HEK293 (cell line): ENCODE results near the gene ZNF284.

Experiments
- CTCF ChIA-PET: fragments of 350-600 bp; formaldehyde crosslinking; extraction: SDS; loops from one replicate; lab custom pipeline; 2021; ENCODE audit warnings: antibody characterized with exemption; lab: Yijun Ruan, JAX
- POLR2A ChIA-PET: fragments of 300-600 bp; formaldehyde crosslinking; extraction: SDS; loops from one replicate; lab custom pipeline; 2020; ENCODE audit warnings: antibody characterized with exemption, inconsistent platforms; lab: Yijun Ruan, JAX
- H3K27ac ChIP-seq: fragments of 200-500 bp; sonication (Bioruptor generic); 2 replicates; pipeline ENCODE4 v1.5.1; 2014; ENCODE audit warnings: low read depth, low read length, control low read depth, inconsistent platforms; ENCODE audit errors: extremely low read depth
- H3K36me3 ChIP-seq, 2 experiments: fragments of 200-500 bp in 1 of 2; sonication (Bioruptor generic) in 1 of 2; 1 replicate in 1 of 2; 2 replicates in 1 of 2; pipeline ENCODE4 v1.5.1; 2014 to 2017; ENCODE audit warnings: inconsistent platforms in 2 of 2, low read length in 2 of 2; ENCODE audit not compliant: control insufficient read depth in 2 of 2, insufficient read depth in 1 of 2
- H3K4me1 ChIP-seq: fragments of 200-500 bp; sonication (Bioruptor generic); 2 replicates; pipeline ENCODE4 v1.5.1; 2014; ENCODE audit warnings: mild to moderate bottlenecking, low read length, inconsistent platforms; ENCODE audit not compliant: control insufficient read depth, insufficient read depth
- H3K4me3 ChIP-seq: 2 replicates; pipeline ENCODE4 v1.5.1; 2011; ENCODE audit warnings: low read depth, mild to moderate bottlenecking, control low read depth, low read length, moderate library complexity
- H3K9me3 ChIP-seq: fragments of 200-500 bp; sonication (Bioruptor generic); 2 replicates; pipeline ENCODE4 v1.5.1; 2014; ENCODE audit warnings: low read depth, low read length, inconsistent platforms; ENCODE audit not compliant: control insufficient read depth, insufficient read depth
- EGR2 ChIP-seq: fragments of 450-650 bp; formaldehyde crosslinking; IDR thresholded peaks from 2 replicates; pipeline ENCODE4 v1.5.1; 2016; ENCODE audit warnings: low read depth, missing biosample characterization, missing genetic modification characterization
- IKZF3 ChIP-seq: fragments of 450-650 bp; IDR thresholded peaks from 2 replicates; pipeline ENCODE4 v1.5.0; 2018; ENCODE audit warnings: missing biosample characterization, mild to moderate bottlenecking, missing genetic modification characterization, moderate library complexity
- PATZ1 ChIP-seq: fragments of 450-650 bp; formaldehyde crosslinking; IDR thresholded peaks from 2 replicates; pipeline ENCODE4 v1.5.1; 2016; ENCODE audit warnings: missing biosample characterization, missing genetic modification characterization
- ZBTB11 ChIP-seq: fragments of 450-650 bp; formaldehyde crosslinking; conservative IDR thresholded peaks from 2 replicates; pipeline ENCODE4 v1.5.1; 2016; ENCODE audit warnings: low read depth, missing biosample characterization, missing genetic modification characterization
- ZBTB8A ChIP-seq: fragments of 450-650 bp; formaldehyde crosslinking; IDR thresholded peaks from 2 replicates; pipeline ENCODE4 v1.5.1; 2016; ENCODE audit warnings: missing biosample characterization, missing genetic modification characterization
- ZFP3 ChIP-seq: fragments of 450-650 bp; formaldehyde crosslinking; IDR thresholded peaks from 2 replicates; pipeline ENCODE4 v1.5.1; 2016; ENCODE audit warnings: low read depth, missing biosample characterization, missing genetic modification characterization
- ZNF114 ChIP-seq: fragments of 450-650 bp; formaldehyde crosslinking; IDR thresholded peaks from 2 replicates; pipeline ENCODE4 v1.5.0; 2017; ENCODE audit warnings: missing biosample characterization, missing genetic modification characterization
- ZNF140 ChIP-seq: fragments of 450-650 bp; formaldehyde crosslinking; IDR thresholded peaks from 2 replicates; pipeline ENCODE4 v1.5.1; 2016; ENCODE audit warnings: missing biosample characterization, missing genetic modification characterization
- ZNF157 ChIP-seq: fragments of 450-650 bp; formaldehyde crosslinking; IDR thresholded peaks from 2 replicates; pipeline ENCODE4 v1.5.1; 2016; ENCODE audit warnings: missing biosample characterization, missing genetic modification characterization
- ZNF214 ChIP-seq: fragments of 450-650 bp; formaldehyde crosslinking; IDR thresholded peaks from 2 replicates; pipeline ENCODE4 v1.5.1; 2017; ENCODE audit warnings: missing biosample characterization, mild to moderate bottlenecking, missing genetic modification characterization, borderline replicate concordance
- ZNF23 ChIP-seq: fragments of 450-650 bp; formaldehyde crosslinking; IDR thresholded peaks from 2 replicates; pipeline ENCODE4 v1.5.1; 2016; ENCODE audit warnings: missing biosample characterization, missing genetic modification characterization, borderline replicate concordance
- ZNF24 ChIP-seq: fragments of 450-650 bp; formaldehyde crosslinking; IDR thresholded peaks from 2 replicates; pipeline ENCODE4 v1.5.1; 2016; ENCODE audit warnings: missing biosample characterization, missing genetic modification characterization
- ZNF302 ChIP-seq: fragments of 450-650 bp; formaldehyde crosslinking; IDR thresholded peaks from 2 replicates; pipeline ENCODE4 v1.5.1; 2016; ENCODE audit warnings: missing biosample characterization, missing genetic modification characterization, low read depth
- ZNF311 ChIP-seq: fragments of 450-650 bp; formaldehyde crosslinking; IDR thresholded peaks from 2 replicates; pipeline ENCODE4 v1.5.1; 2017; ENCODE audit warnings: missing biosample characterization, missing genetic modification characterization, borderline replicate concordance
- ZNF404 ChIP-seq: fragments of 450-650 bp; formaldehyde crosslinking; IDR thresholded peaks from 2 replicates; pipeline ENCODE4 v1.5.1; 2017; ENCODE audit warnings: missing biosample characterization, missing genetic modification characterization
- ZNF416 ChIP-seq: fragments of 450-650 bp; formaldehyde crosslinking; IDR thresholded peaks from 2 replicates; pipeline ENCODE4 v1.5.1; 2016; ENCODE audit warnings: missing biosample characterization, missing genetic modification characterization
- ZNF423 ChIP-seq: fragments of 450-650 bp; formaldehyde crosslinking; IDR thresholded peaks from 2 replicates; pipeline ENCODE4 v1.5.1; 2016; ENCODE audit warnings: missing biosample characterization, missing genetic modification characterization
- ZNF571 ChIP-seq: fragments of 450-650 bp; formaldehyde crosslinking; IDR thresholded peaks from 2 replicates; pipeline ENCODE4 v1.5.0; 2017; ENCODE audit warnings: missing biosample characterization, missing genetic modification characterization
- ZNF654 ChIP-seq: fragments of 450-650 bp; formaldehyde crosslinking; IDR thresholded peaks from 2 replicates; pipeline ENCODE4 v1.5.1; 2016; ENCODE audit warnings: low read depth, missing biosample characterization, missing genetic modification characterization
- ZNF704 ChIP-seq: fragments of 450-650 bp; formaldehyde crosslinking; IDR thresholded peaks from 2 replicates; pipeline ENCODE4 v1.5.1; 2016; ENCODE audit warnings: missing biosample characterization, missing genetic modification characterization
- ZNF777 ChIP-seq: fragments of 450-650 bp; formaldehyde crosslinking; IDR thresholded peaks from 2 replicates; pipeline ENCODE4 v1.5.1; 2017; ENCODE audit warnings: missing biosample characterization, missing genetic modification characterization, borderline replicate concordance
- ZSCAN16 ChIP-seq: fragments of 450-650 bp; formaldehyde crosslinking; IDR thresholded peaks from 2 replicates; pipeline ENCODE4 v1.5.1; 2016; ENCODE audit warnings: missing biosample characterization, missing genetic modification characterization
- ZSCAN30 ChIP-seq: fragments of 450-650 bp; IDR thresholded peaks from 2 replicates; pipeline ENCODE4 v1.5.1; 2018; ENCODE audit warnings: missing biosample characterization, mild to moderate bottlenecking, missing genetic modification characterization, moderate library complexity
- ZSCAN5A ChIP-seq: fragments of 450-650 bp; formaldehyde crosslinking; IDR thresholded peaks from 2 replicates; pipeline ENCODE4 v1.5.1; 2016; ENCODE audit warnings: missing biosample characterization, missing genetic modification characterization
- TF ChIP-seq, protein P1 (sequence below): fragments of 450-650 bp; formaldehyde crosslinking; IDR thresholded peaks from 2 replicates; pipeline ENCODE4 v1.5.1; 2016; ENCODE audit warnings: missing biosample characterization, missing genetic modification characterization, low read depth
- TF ChIP-seq, protein P2 (sequence below): fragments of 450-650 bp; IDR thresholded peaks from 2 replicates; pipeline ENCODE4 v1.5.1; 2018; ENCODE audit warnings: missing biosample characterization, mild to moderate bottlenecking, missing genetic modification characterization

ZNF284 gene

DNA sequence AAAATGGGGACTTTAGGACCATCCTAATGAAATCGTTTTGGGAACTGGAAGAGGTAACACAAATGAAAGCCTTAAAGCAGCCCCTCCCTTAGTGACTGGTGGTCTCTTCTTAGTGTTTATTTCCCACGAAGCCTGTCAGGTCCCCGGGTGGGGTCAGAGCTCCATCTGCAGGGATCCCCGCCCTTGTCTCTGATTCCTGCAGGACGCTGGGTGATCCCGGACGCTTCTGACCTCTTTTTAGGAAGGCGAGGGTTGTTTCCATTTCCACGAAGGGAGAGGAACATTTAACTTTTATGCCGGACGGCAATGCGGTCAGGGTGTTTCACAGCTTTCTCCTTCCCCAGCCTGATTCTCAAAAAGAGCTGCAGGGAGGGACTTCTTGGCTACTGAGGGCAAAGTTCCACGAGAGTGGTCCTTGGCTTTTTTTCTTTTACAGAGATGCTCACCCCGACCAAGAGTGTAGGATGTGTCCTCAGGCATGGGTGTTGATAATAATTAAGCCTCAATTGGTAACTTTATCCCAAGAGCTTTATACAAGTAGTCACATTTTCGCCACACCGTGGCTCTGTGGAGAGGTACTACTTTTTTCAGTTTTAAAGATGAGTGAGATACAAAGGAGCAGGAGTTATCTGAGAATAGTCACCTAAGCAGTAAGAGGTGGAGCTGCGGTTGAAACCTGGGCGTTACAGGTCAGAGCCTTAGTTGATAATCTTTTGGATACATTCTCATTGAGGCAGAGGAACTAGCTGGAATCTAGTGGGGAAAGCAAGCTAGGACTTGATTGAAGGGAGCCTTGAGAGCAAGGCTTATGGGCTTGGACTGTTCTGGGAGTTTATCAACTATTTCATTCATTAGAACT, 813 bp downstream of the ZNF284 start:
- H3K9me3 ChIP-seq = peaks cover 9% of the 10 kb centered on the region
- peaks cover 6 to 58% of the 10 kb centered on the region in 2 experiments for H3K36me3 ChIP-seq
- ChIA-PET POLR2A (interaction anchor here (0.8 to 1.4 kb wide), 6 partner anchors 21 to 140 kb away, joined by 3 to 6 read pairs (median 4); partner anchors contain the start of genes ZNF221, ZNF224, ZNF226 and ZNF227), CTCF (interaction anchor here (0.5 to 1.5 kb wide), 3 partner anchors 12 to 98 kb away, joined by 3 to 12 read pairs (median 3); no protein-coding TSS in a partner anchor)
- peaks cover 16% of the 10 kb centered on the region for H3K4me1 ChIP-seq
- H3K4me3 ChIP-seq = peak overlapping the region; percentile 49
- H3K27ac ChIP-seq = peak overlapping the region; percentile 62; the same call in 1 of the 2 replicates
- TF ChIP-seq ZNF704 (tag by site-specific recombination) (no peak), IKZF3 (tag by site-specific recombination) (peak; percentile 50; the same call in 1 of the 2 replicates), ZNF140 (no peak), ZSCAN16 (tag by site-specific recombination) (no peak), ZNF114 (tag by site-specific recombination) (no peak), EGR2 (tag by site-specific recombination) (no peak), ZNF423 (tag by site-specific recombination) (no peak), ZNF214 (tag by site-specific recombination) (no peak), ZNF302 (tag by site-specific recombination) (no peak), ZSCAN30 (tag by site-specific recombination) (no peak), ZNF777 (tag by site-specific recombination) (no peak), ZNF571 (no peak), ZBTB8A (tag by site-specific recombination) (no peak), ZNF23 (no peak), ZNF654 (tag by site-specific recombination) (peak; percentile 7; the same call in 1 of the 2 replicates), ZNF311 (no peak), ZBTB11 (tag by site-specific recombination) (peak; percentile 58), ZNF157 (tag by site-specific recombination) (no peak), PATZ1 (tag by site-specific recombination) (no peak), ZSCAN5A (tag by site-specific recombination) (no peak), ZNF404 (tag by site-specific recombination) (no peak), ZNF416 (tag by site-specific recombination) (no peak), ZFP3 (tag by site-specific recombination) (no peak), ZNF24 (tag by site-specific recombination) (no peak)
- TF ChIP-seq, protein P1, sequence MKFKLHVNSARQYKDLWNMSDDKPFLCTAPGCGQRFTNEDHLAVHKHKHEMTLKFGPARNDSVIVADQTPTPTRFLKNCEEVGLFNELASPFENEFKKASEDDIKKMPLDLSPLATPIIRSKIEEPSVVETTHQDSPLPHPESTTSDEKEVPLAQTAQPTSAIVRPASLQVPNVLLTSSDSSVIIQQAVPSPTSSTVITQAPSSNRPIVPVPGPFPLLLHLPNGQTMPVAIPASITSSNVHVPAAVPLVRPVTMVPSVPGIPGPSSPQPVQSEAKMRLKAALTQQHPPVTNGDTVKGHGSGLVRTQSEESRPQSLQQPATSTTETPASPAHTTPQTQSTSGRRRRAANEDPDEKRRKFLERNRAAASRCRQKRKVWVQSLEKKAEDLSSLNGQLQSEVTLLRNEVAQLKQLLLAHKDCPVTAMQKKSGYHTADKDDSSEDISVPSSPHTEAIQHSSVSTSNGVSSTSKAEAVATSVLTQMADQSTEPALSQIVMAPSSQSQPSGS (tag by site-specific recombination) = no peak
- TF ChIP-seq, protein P2, sequence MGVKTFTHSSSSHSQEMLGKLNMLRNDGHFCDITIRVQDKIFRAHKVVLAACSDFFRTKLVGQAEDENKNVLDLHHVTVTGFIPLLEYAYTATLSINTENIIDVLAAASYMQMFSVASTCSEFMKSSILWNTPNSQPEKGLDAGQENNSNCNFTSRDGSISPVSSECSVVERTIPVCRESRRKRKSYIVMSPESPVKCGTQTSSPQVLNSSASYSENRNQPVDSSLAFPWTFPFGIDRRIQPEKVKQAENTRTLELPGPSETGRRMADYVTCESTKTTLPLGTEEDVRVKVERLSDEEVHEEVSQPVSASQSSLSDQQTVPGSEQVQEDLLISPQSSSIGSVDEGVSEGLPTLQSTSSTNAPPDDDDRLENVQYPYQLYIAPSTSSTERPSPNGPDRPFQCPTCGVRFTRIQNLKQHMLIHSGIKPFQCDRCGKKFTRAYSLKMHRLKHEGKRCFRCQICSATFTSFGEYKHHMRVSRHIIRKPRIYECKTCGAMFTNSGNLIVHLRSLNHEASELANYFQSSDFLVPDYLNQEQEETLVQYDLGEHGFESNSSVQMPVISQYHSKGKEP (tag by site-specific recombination) = peak; percentile 22; the same call in 1 of the 2 replicates
